H1 (cell line): ENCODE results near the gene TP53I11. TPM values are rescaled to one million over a fixed set of nuclear protein-coding genes. Genes with fewer than 3 reads are reported as not detected.

Source experiments
- CTCF ChIA-PET: fragments of 300-600 bp; sonication (Branson Sonifier 250); formaldehyde crosslinking; loops from one replicate; lab custom pipeline; 2021; ENCODE audit not compliant: partially characterized antibody; lab: Charles Lee
- POLR2A ChIA-PET: fragments of 300-600 bp; sonication (Branson Sonifier 250); formaldehyde crosslinking; loops from one replicate; lab custom pipeline; 2021; ENCODE audit warnings: inconsistent platforms; ENCODE audit not compliant: partially characterized antibody; lab: Charles Lee
- DNase-seq, 2 experiments: peaks; one replicate each; pipeline versions ENCODE4 v3.0.0 to v3.0.0-alpha.2; 2010 to 2022; ENCODE audit warnings: low spot score in 2 of 2, low read depth in 1 of 2, mixed read lengths in 1 of 2
- FAIRE-seq: peaks from 2 replicates; lab custom pipeline; 2011; peaks lifted over from hg19 to GRCh38; lab: Jason Lieb, UNC
- H2AFZ ChIP-seq: 2 replicates; pipeline ENCODE4 v1.8.1; 2012; ENCODE audit warnings: low read length, inconsistent platforms
- H2AK5ac ChIP-seq: 2 replicates; pipeline ENCODE4 v1.6.1; 2013; ENCODE audit warnings: low read depth, low read length
- H2BK120ac ChIP-seq: replicated peaks from 2 replicates; pipeline ENCODE3; 2013; ENCODE audit warnings: low read depth, low read length, inconsistent platforms
- H2BK12ac ChIP-seq: 2 replicates; pipeline ENCODE4 v1.6.1; 2013; ENCODE audit warnings: low read depth, low read length
- H2BK15ac ChIP-seq: 2 replicates; pipeline ENCODE4 v1.6.1; 2013; ENCODE audit warnings: low read length
- H2BK20ac ChIP-seq: 2 replicates; pipeline ENCODE4 v1.6.1; 2013; ENCODE audit warnings: low read length
- H2BK5ac ChIP-seq: 2 replicates; pipeline ENCODE4 v1.6.1; 2013; ENCODE audit warnings: low read depth, low read length
- H3K14ac ChIP-seq: 2 replicates; pipeline ENCODE4 v1.6.1; 2013; ENCODE audit warnings: inconsistent platforms; ENCODE audit not compliant: insufficient read length
- H3K18ac ChIP-seq: 2 replicates; pipeline ENCODE4 v1.6.1; 2013; ENCODE audit warnings: low read length; ENCODE audit errors: extremely low read depth
- H3K23ac ChIP-seq: 2 replicates; pipeline ENCODE4 v1.6.1; 2013; ENCODE audit warnings: inconsistent platforms; ENCODE audit not compliant: insufficient read length
- H3K23me2 ChIP-seq: 2 replicates; pipeline ENCODE4 v1.6.1; 2013; ENCODE audit warnings: low read depth, low read length
- H3K27ac ChIP-seq: 2 replicates; pipeline ENCODE4 v1.6.1; 2011; ENCODE audit warnings: low read depth, low read length, inconsistent platforms
- H3K27me3 ChIP-seq, 4 experiments: replicated peaks in 1 of 4; 1 replicate in 1 of 4; 2 replicates in 3 of 4; pipeline versions ENCODE4 v1.6.1 to v1.8.1; 2011 to 2013; ENCODE audit warnings: low read length in 3 of 4, mild to moderate bottlenecking in 3 of 4, inconsistent platforms in 2 of 4, mixed read lengths in 2 of 4, moderate library complexity in 1 of 4; ENCODE audit not compliant: control insufficient read depth in 3 of 4, insufficient read depth in 3 of 4; ENCODE audit errors: extremely low read depth in 1 of 4
- H3K36me3 ChIP-seq, 4 experiments: 2 replicates each; pipeline versions ENCODE4 v1.6.1 to v1.8.1; 2011 to 2013; ENCODE audit warnings: mild to moderate bottlenecking in 4 of 4, low read length in 3 of 4, moderate library complexity in 2 of 4, control low read depth in 1 of 4, inconsistent platforms in 1 of 4; ENCODE audit not compliant: insufficient read depth in 4 of 4, control insufficient read depth in 2 of 4
- H3K4ac ChIP-seq: replicated peaks from 2 replicates; pipeline ENCODE3; 2013; ENCODE audit warnings: low read length, low read depth, mixed read lengths, inconsistent platforms; ENCODE audit not compliant: insufficient read length
- H3K4me1 ChIP-seq, 4 experiments: replicated peaks in 1 of 4; 1 replicate in 1 of 4; 2 replicates in 3 of 4; pipeline versions ENCODE4 v1.6.1 to v1.8.1; 2011 to 2013; ENCODE audit warnings: low read length in 3 of 4, inconsistent platforms in 2 of 4, mixed read lengths in 1 of 4; ENCODE audit not compliant: insufficient read depth in 4 of 4, control insufficient read depth in 3 of 4
- H3K4me2 ChIP-seq, 2 experiments: 2 replicates each; pipeline versions ENCODE4 v1.6.1 to v1.8.1; 2011 to 2013; ENCODE audit warnings: low read depth in 2 of 2, low read length in 2 of 2, control low read depth in 1 of 2, inconsistent platforms in 1 of 2, mild to moderate bottlenecking in 1 of 2; ENCODE audit not compliant: insufficient read depth in 1 of 2
- H3K4me3 ChIP-seq, 4 experiments: fragments of 200-600, 300-600 bp in 1 of 4; sonication (generic), shearing (Covaris generic), sonication (Bioruptor Twin) in 1 of 4; 2 replicates each; pipeline versions ENCODE4 v1.5.1 to v1.8.1; 2011 to 2016; ENCODE audit warnings: low read length in 4 of 4, low read depth in 3 of 4, control low read depth in 2 of 4, inconsistent platforms in 2 of 4, mild to moderate bottlenecking in 2 of 4, mixed read lengths in 1 of 4, moderate library complexity in 1 of 4; ENCODE audit not compliant: insufficient read depth in 2 of 4; ENCODE audit errors: extremely low read depth in 1 of 4
- H3K56ac ChIP-seq: replicated peaks from 2 replicates; pipeline ENCODE3; 2013; ENCODE audit warnings: low read depth, mild to moderate bottlenecking, mixed read lengths, low read length, inconsistent platforms; ENCODE audit not compliant: insufficient read length
- H3K79me1 ChIP-seq: 2 replicates; pipeline ENCODE4 v1.6.1; 2013; ENCODE audit warnings: low read depth, low read length, control low read depth
- H3K79me2 ChIP-seq, 2 experiments: 2 replicates each; pipeline versions ENCODE4 v1.6.1 to v1.8.1; 2012 to 2013; ENCODE audit warnings: low read length in 2 of 2, mild to moderate bottlenecking in 2 of 2, inconsistent platforms in 1 of 2; ENCODE audit not compliant: insufficient read depth in 2 of 2, control insufficient read depth in 1 of 2
- H3K9ac ChIP-seq, 4 experiments: replicated peaks in 1 of 4; 1 replicate in 1 of 4; 2 replicates in 3 of 4; pipeline versions ENCODE4 v1.6.1 to v1.8.1; 2011 to 2013; ENCODE audit warnings: low read depth in 3 of 4, low read length in 3 of 4, control low read depth in 2 of 4, mild to moderate bottlenecking in 2 of 4, moderate library complexity in 2 of 4, inconsistent platforms in 1 of 4; ENCODE audit errors: extremely low read depth in 1 of 4
- H3K9me3 ChIP-seq, 2 experiments: 2 replicates each; pipeline versions ENCODE4 v1.6.1 to v1.8.1; 2012 to 2013; ENCODE audit warnings: mild to moderate bottlenecking in 2 of 2, moderate library complexity in 2 of 2, control low read depth in 1 of 2, inconsistent platforms in 1 of 2, low read depth in 1 of 2, low read length in 1 of 2, mixed read lengths in 1 of 2; ENCODE audit not compliant: insufficient read depth in 2 of 2
- H4K20me1 ChIP-seq, 2 experiments: replicated peaks in 1 of 2; 2 replicates each; pipeline versions ENCODE3 to v1.8.1; 2011 to 2013; ENCODE audit warnings: inconsistent platforms in 2 of 2, low read length in 2 of 2, mild to moderate bottlenecking in 1 of 2; ENCODE audit not compliant: insufficient read depth in 2 of 2, control insufficient read depth in 1 of 2
- H4K5ac ChIP-seq: 2 replicates; pipeline ENCODE4 v1.6.1; 2013; ENCODE audit warnings: low read length, low read depth, mixed read lengths, inconsistent platforms; ENCODE audit not compliant: insufficient read length
- H4K8ac ChIP-seq: 2 replicates; pipeline ENCODE4 v1.8.0; 2013; ENCODE audit warnings: mild to moderate bottlenecking, moderate library complexity, low read length, inconsistent platforms; ENCODE audit not compliant: insufficient read depth; ENCODE audit errors: extremely low read depth
- H4K91ac ChIP-seq: replicated peaks from 2 replicates; pipeline ENCODE3; 2013; ENCODE audit warnings: low read length, mixed read lengths, inconsistent platforms; ENCODE audit not compliant: insufficient read length
- BCL11A ChIP-seq, 2 experiments: IDR thresholded peaks; one replicate each; pipeline ENCODE4 v1.6.1; 2011; ENCODE audit warnings: low read depth in 2 of 2, low read length in 2 of 2, mild to moderate bottlenecking in 2 of 2
- WGBS, 2 experiments: shearing (Covaris generic) in 1 of 2; methylation state at CpG; one replicate each; pipeline versions ENCODE4 v1.1.6 to v1.1.7; 2013 to 2015; ENCODE audit warnings: low lambda C conversion rate in 2 of 2, mixed read lengths in 2 of 2, inconsistent platforms in 1 of 2, low coverage in 1 of 2, missing lambda C conversion rate in 1 of 2; ENCODE audit not compliant: insufficient replicate concordance in 2 of 2, insufficient coverage in 1 of 2, insufficient read length in 1 of 2; ENCODE audit errors: extremely low coverage in 1 of 2, missing lambda C conversion rate in 1 of 2; 5-methylcytosine and 5-hydroxymethylcytosine counted together
- polyA plus RNA-seq, 7 experiments: library from polyadenylated mRNA; depleted of rRNA in 3 of 7; stranded (reverse) in 5 of 7; unstranded in 2 of 7; fragments of >200 nt in 5 of 7; fragments of 200-250 nt in 2 of 7; gene quantifications; 1 replicate in 5 of 7; 2 replicates in 1 of 7; 4 replicates in 1 of 7; pipeline versions ENCODE4 v1.2.1 to v1.2.3, GENCODE V29; 2011 to 2013; ENCODE audit warnings: missing spikeins in 2 of 7, mixed read lengths in 2 of 7
- total RNA-seq: library from RNA; stranded (reverse); fragmentation: NEBNext Ultra II Directional; extraction: Animal tissue kit (Norgen Biotek cat#: 25700); gene quantifications from 2 replicates; pipeline ENCODE4 v1.2.1, GENCODE V29; 2021

The TP53I11 gene
- total and polyA plus RNA-seq, 2 of the 8 experiments (the other 6 are each of a cell fraction or from before 2014, with no cell fraction given): 34.0 to 46.3 TPM

DNA sequence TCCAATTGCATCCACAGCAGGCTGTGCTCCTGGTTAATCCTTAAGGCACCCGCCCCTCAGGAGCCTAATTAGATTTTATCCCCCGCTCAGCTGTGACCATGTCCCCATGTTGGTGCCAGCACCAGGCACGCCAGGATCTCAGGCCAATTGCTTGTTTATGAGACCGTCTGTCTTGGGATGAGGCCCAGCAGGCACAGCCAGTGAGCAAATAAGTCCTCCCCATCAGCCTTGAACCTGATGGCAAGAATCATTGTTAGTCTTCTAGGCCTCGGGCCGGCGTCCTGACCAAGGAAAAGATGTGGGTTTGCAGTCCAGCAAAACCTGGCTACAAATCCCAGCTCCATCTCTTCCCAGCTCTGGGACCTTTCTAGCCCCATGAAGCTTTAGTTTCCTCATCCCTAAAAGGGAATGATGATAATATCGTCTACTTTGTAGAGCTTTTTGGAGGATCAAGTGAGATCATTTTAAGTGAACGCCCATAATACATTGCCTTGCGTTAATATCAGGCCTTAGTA lies 57.3 kb downstream of the TP53I11 start:
- peak overlapping the region; percentile 48; the same call in 1 of the 2 replicates for H3K18ac ChIP-seq
- no peak overlapping the region for H2BK20ac ChIP-seq
- H2AK5ac ChIP-seq: peak overlapping the region; percentile 8; the same call in 1 of the 2 replicates
- H3K56ac ChIP-seq: no peak overlapping the region
- H2BK120ac ChIP-seq: no peak overlapping the region
- no peak for TF ChIP-seq BCL11A (IDR thresholded peaks at IDR 0.05; ENCODE audit: low read depth in 2 of 2, low read length in 2 of 2)
- no peak for FAIRE-seq
- no peaks in the 10 kb centered on the region; the same call in 1 of the 2 replicates for H3K23me2 ChIP-seq
- no peaks in the 10 kb centered on the region for H3K79me1 ChIP-seq
- H4K5ac ChIP-seq: no peak overlapping the region
- H4K8ac ChIP-seq: no peak overlapping the region
- no peak overlapping the region for H3K4me2 ChIP-seq
- H2BK12ac ChIP-seq: 0 out of 2 replicates have a peak overlapping the region, but pooled peaks have one; percentile 81
- no peaks in the 10 kb centered on the region for H3K9me3 ChIP-seq
- H4K91ac ChIP-seq: no peak overlapping the region
- H3K4me1 ChIP-seq: peaks cover 2 to 30% (median 10%) of the 10 kb centered on the region in 4 experiments
- ChIA-PET POLR2A (interaction anchor here (1.1 kb wide), 1 partner anchor 152 kb away, joined by 4 read pairs; no protein-coding TSS in a partner anchor), CTCF (interaction anchor here (0.6 to 8.4 kb wide), 29 partner anchors 9 to 336 kb away, joined by 3 to 89 read pairs (median 5); no protein-coding TSS in a partner anchor)
- no peak overlapping the region for H3K9ac ChIP-seq
- peak overlapping the region; percentile 3; the same call in 1 of the 2 replicates for H2BK5ac ChIP-seq
- no peak overlapping the region for H3K23ac ChIP-seq
- H2AFZ ChIP-seq: no peak overlapping the region
- no peak for DNase-seq
- H3K36me3 ChIP-seq: no peaks in the 10 kb centered on the region; a peak in 1 of 8 replicates
- 0 out of 2 replicates have a peak overlapping the region, but pooled peaks have one; percentile 74 for H2BK15ac ChIP-seq
- 82% methylated on average over 10 of the region's 10 CpGs; no CpG with 5 or more reads in 1 of the 2 experiments for WGBS, 2 experiments
- H3K14ac ChIP-seq: no peak overlapping the region
- no peak overlapping the region for H3K27ac ChIP-seq
- no peaks in the 10 kb centered on the region for H3K79me2 ChIP-seq
- no peak overlapping the region for H3K4ac ChIP-seq
- H3K4me3 ChIP-seq: no peak overlapping the region
- no peaks in the 10 kb centered on the region for H4K20me1 ChIP-seq
- peaks cover 0 to 13% (median 3%) of the 10 kb centered on the region in 4 experiments; a peak in 3 of 7 replicates for H3K27me3 ChIP-seq
